DMS79 treated with DMSO at 0.1 percent for 48 hours (cell line): ENCODE data around the gene PTX4.
"Not testable (repeated sequence)": the region's sequence is repeated elsewhere in the genome, so short reads cannot be mapped to it uniquely, and the experiment has no call there.

Experiments used
- DNase-seq: peaks from one replicate; lab custom pipeline; 2025; lab: John Stamatoyannopoulos, UW

Gene PTX4

DNA sequence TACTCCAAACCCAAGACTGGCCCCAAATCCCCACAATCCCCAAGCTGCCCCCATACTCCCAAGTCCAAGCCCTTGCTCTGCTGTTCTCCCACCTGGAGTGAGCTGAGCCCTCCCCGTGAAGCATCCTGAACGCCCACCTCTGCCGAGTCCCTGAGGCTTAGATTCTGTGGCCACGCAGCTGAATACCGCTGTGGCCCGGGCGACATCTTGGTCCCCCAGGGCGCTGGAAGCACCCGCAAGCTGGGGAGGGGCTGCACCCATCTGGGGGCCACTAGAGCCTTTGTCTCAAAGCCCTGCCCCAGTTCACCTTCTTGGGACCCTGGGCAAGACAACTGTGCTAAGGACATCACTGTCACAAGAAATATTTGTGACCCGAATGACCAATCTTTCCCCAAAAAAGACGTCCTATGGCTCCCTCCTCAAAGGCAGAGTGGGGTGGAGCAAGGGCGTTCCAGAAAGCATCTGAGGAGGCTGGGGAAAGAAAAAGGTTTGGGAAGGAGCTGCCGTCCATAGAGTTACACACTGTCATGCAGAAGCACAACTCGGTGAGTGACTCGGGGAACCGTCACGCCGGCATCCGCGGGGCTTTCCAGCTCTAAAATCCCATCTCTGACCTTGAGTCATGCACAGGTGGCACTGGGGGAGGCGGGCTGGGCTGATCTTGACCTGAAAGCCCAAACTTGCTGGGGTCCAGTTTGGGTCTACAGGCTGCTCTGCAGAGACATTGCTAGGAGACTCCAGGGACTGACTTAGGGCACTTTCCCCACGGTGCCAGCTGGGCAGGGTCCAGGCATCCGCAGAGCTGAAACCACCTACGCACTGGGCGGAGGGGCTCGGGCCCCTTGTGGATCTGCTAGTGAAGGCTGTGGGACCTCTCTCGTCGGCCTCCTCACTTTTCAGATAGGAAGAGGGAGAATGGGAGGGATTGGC, 6.6 kb downstream of the PTX4 start:
- no peak for DNase-seq

DNA sequence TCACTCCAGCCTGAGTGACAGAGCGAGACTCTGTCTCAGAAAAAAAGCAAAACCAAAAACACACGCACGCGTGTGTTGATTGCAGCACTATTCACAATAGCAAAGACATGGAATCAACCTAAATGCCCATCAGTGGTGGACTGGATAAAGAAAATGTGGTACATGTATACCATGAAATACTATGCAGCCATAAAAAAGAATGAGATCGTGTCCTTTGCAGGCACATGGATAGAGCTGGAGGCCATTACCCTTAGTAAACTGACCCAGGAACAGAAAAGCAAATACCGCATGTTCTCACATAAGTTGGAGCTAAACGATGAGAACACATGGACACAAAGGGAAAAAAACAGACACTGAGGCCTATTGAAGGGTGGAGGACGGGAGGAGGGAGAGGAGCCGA, 9.8 kb downstream of the PTX4 start:
- not testable (repeated sequence) for DNase-seq

DNA sequence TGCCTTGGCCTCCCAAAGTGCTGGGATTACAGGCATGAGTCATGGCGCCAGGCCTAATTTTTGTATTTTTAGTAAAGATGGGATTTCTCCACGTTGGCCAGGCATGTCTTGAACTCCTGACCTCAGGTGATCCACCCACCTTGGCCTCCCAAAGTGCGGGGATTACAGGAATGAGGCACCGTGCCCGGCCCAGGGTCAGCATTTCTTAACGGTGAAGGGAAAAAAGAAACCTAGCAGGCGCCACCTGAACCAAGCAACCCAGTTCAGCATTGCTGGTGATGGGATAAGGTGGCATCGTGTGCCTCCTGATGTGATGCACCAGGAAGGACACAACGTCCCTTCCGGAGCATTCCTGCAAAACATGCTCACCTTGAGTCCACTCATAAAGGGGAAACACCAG, 11.7 kb downstream of the PTX4 start:
- no peak for DNase-seq

DNA sequence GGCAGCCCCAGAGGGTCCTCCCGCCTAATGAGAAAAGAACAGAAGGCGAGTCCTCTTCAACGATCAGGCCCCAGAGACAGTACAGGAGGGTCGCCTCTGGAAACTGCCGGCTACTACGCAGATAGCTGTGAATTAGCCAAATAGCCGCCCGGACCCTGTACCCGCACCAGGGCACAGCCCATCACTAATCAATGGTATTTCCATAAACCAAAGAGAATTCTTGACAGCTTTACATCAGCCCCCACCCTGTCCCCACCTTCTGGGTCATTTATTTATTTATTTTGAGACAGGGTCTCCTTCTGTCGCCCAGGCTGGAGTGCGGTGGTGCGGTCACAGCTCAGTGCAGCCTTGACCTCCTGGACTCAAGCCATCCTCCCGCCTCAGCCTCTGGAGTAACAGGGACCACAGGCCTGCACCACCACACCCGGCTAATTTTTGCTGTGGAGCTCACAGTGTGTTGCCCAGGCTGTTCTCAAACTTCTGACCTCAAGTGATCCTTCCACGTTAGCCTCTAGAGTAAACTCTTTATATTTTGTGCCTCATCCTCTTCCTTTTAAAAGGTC, 13.1 kb downstream of the PTX4 start:
- DNase-seq: no peak

DNA sequence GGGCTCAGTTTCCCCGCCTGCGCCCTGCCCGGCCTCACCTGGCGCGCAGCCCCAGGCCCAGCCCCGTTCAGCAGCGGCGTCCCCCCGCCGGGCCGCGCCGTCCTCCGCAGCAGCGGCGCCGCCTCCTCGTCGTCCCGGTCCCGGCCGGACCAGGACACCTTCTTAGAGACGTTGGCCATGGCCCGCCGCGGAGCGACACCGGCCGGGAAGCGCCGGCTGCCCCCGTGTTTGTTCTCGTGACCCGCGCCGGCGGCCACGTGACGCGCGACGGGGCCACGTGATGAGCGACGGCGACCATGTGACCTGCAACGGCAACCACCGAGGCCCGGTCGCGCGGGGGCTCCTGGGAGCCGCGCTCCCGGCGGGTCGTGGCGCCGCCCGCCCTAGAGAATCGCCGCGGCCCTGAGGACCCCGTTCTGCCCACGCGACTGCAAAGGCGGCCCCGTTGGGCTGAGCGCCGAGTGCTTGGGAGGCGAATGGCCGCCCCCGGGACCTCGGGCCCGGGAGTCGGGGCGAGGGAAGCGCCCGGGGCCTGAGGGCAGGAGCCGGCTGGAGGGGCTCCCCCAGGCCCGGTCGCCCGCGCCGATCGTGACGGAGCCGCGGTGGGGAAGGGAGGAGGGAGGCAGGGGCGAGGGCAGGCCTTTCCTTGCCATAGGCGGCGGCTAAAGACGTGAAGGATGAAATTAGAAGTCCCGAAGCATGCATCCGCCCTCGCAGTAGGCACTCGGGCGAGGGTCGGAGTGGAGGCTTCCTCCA, 13.8 kb downstream of the PTX4 start, which contains the start of gene CLCN7:
Gene CLCN7, minus strand, starts transcription at position 233 of the 756 bp plus-strand sequence. Its CDS starts 54 bp downstream, at position 179.
- DNase-seq: peak; percentile 48

DNA sequence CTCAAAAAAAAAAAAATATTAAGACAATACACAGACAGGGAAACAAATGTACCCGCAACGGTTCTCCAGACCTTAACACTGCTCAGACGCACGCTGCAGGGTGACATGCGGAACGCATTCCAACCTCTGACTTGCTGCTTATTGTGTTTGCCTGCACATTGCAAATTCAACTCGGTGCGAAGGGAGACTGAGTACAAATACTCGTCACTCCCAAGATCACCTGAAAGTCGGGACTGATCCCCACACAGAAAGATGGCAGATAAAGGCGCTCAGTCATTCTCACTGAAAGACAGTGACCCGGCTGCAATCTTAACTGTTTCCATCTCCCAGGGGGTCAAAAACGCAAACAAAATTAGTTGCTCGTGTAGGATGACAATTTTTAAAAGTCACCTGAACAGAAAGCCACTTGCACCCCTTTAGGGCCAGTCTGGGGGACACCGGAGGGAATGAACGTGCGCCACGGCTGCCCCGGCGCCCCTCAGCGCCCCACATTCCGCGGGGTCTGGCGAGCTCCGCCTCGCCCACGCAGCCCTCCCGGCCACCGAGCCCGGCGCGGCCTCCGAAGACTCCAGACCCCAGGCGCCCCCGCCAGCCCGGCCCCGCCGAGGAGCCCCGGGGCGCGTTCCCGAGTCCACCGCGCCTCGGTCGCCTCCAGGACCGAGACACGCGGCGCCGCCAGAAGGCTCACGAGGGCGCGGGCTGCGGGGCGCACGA, 14.5 kb downstream of the PTX4 start:
- no peak for DNase-seq

DNA sequence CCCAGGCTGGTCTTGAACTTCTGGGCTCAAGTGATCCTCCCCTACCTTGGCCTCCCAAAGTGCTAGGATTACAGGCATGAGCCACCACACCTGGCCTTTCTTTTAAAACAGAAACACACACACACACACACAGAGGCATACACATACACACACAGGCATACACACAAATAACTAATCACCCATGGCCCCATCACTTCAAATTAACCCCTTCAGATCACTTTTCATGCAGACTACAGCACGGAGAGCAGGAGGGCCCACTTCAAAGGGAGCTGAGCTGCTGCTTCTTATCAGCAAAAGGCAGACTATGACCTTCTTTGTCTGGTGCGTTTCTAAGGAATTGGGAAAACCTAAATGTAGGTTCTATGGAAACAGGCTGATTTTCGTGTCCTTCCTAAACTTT, 15.8 kb downstream of the PTX4 start:
- DNase-seq: no peak

DNA sequence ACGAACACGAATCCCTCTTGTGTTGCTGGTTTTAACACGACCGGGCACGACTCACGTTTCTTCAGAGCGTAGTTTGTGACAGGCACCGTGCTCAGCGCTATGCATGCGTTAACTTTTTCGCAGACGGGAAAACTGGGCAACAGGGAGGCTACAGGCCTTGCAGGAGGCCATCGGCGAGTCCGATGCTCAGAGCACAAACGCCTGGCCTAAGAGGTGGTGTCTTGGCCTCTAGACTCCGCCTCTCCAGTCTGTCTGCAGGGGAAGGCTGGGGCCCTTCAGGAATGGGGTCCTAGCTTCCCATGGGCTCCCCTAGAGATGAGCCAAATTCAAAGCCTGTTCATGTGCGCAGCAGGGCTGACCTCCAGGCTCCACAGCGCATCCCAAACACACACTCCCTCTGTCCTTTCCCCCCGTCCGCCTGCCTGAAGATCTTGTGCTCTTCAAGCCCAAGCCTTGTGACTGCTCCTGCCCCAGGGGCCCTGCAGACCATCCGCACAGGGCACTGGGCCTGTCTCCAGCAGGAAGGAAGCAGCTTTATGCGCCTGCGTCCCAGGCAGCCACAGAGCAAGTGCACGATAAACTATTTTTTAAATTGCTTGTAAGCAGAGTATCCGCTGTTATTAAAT, 17.1 kb downstream of the PTX4 start:
- no peak for DNase-seq

DNA sequence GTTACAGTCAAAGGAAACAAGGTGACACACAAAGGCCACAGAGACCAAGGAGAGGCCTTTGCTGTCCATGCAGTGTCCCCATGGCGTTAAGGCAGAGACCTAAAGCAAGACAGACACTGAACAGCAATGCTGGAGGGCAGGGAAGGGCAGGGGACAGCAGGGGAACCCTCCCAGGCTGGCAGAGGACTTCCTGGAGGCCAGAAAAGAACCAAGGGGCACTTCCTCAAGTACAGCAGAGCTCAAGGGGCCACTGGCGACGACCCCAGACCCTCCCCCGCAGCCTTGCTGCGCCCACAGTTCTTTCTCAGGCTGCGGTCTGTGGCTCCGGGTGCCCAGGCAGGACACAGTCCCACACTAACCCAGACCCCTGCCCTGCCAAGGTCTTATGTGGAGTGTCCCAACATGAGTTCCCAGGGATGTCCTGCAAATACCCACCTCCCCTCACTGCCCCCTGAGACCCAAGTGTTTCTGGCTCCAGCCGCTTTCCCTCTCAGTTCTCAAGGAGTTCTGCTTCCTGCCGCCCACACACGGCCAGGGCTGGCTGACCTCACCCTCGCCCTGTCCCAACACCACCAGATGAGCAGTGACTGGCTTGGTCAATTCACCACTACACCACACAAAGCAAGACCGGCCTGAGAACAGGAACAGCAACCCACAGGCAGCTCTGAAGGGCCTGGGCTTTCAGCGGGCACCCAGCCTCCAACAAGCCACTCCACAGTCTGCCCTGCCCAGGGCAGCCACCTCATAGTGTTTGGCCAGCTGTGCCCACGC, 18.1 kb downstream of the PTX4 start:
- DNase-seq: no peak

DNA sequence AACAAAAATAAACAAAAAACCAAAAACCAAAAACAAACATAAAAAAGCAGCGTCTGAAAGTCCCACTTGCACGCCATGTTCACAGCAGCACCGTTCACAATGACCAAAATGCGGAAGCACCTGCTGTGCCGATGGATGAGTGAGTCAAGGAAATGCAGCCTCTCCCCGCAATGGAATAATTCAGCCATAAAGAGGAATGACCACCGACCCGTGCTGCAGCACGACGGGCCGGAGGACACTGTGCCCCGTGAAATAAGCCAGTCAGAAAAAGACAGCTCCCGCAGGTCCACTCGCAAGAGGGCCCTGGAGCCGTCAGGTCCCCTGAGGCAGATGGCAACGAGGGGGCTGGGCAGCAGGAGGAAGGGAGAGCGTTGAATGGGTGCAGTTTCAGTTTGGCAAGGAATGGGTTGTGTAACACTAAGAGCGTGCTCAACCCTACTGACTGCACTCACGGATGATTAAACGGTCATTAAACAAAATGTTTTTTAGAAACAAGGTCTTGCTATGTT, 19.0 kb downstream of the PTX4 start:
- DNase-seq: no peak

DNA sequence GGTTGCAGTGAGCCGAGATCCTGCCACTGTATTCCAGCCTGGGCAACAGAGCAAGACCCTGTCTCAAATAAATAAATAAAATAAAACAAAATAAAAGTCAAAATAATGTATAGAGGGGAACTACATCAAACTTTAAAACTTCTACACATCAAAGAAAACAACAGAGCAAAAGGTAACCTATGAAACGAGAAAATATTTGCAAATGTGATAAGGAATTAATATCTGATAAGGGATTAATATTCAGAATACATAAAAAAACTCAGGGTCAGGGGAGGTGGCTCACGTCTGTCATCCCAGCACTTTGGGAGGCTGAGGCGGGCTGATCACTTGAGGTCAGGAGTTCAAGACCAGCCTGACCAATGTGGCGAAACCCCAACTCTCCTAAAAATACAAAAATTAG, 19.6 kb downstream of the PTX4 start:
- not testable (repeated sequence) for DNase-seq

DNA sequence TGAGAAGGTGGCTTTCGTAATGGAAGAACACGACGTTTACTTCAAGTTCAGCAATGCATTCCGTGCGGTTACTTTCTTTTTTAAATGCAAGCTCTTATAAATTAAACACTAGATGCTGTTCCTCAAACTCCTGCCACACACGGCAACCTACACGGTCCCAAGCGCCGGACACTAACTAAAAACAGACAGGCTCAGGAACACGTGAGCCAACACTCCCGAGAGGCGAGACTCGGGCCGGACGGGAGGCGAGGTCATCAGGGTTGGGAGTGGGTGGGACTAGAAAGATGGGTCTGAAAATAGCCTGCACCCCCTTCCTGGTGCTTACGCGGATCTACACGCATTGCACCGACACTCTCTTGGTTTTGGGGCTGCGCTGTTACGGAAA, 20.3 kb downstream of the PTX4 start:
- DNase-seq: no peak

DNA sequence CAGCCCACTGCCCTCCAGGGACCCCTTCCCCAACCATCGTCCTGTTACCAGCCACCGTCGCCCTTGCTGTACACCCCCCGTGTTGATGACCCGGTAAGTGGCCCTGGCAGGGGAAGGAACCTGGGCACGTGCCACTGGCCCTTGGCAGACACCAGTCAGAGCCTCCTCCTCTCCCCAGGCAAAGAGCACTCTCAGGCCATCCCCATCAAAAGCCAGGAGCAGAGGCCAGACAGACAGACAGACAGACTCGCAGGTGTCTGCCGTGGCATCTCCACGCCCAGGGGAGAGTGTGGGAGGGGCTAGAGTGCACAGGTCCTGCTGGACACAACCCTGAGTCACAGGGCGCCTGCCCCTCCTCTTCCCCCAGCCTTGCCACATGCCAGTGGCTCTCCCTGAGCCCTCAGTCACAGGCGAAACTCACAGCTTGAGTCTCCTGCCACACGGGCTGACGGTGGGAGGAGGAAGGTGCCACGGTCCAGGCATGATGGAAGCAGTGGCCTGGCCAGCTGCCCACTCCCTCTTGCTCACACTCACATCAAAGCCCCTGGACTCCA, 21.7 kb downstream of the PTX4 start:
- DNase-seq: no peak

DNA sequence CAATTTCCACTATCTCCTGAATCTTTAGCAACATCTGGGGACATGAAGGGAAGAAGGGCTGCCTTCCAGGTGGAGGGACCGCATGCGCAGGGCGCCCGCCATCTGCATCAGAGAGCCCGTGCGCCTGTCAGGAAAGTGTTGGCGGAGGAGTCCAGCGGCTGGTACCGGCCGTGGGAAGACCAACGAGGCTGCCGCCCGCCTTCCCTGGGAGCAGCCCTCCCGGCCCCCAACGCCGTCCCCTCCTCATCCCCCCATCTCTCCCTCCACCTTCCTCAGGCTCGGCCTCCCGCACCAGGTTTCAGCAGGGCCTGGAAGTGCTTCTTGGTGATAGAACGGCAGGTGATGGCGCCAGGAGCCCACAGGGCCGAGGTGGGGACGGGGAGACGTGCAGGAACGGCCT, 22.7 kb downstream of the PTX4 start:
- no peak for DNase-seq

DNA sequence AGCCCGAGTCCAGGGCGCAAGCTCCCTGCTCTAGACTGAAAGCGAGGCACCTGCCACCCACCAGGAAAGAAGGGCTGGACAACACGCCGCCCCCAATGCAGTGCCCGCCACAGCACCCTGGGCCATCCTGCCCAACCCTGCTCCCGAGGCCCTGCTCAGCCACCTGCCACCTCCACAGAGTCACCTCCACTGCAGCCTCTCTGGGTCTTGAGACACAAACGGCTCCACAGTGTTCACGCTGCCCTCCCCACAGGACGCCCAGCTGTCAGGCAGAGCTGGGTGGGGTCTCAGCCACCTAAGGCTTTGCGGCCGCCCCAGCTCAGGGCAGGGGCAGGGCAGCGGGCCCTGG, 23.2 kb downstream of the PTX4 start:
- no peak for DNase-seq

DNA sequence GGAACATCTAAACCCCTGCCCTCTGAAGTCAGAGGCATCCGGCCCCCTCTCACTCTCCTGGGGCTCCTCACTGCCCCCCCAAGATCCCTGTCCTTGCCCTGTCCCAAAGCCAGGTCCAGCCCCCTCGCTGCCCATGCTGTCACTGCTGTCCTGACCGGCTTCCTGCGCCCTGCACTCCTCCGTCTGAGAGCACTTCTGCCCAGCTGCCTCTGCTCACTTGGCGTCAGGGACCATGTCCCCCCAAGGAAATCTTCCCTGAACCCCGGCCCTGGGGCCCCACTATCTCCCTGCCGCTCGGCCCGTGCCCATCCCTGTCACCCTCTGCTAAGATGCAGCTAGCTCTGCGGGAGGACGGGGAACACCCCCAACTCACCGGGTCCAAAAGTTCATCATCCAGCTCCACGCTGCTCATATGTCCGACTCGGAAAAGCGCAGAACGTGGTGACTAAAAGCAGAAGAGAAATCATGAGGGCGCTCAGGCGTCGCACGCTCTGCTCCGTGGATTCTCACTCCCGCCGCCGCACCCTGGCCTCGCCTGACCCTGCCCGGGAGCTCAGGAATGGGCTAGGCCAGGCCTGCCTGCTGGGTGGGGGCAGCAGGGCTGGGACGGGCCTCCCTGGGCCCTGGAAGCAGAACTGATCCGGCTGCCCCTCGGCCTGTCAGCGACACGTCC, 23.7 kb downstream of the PTX4 start:
- DNase-seq: no peak

DNA sequence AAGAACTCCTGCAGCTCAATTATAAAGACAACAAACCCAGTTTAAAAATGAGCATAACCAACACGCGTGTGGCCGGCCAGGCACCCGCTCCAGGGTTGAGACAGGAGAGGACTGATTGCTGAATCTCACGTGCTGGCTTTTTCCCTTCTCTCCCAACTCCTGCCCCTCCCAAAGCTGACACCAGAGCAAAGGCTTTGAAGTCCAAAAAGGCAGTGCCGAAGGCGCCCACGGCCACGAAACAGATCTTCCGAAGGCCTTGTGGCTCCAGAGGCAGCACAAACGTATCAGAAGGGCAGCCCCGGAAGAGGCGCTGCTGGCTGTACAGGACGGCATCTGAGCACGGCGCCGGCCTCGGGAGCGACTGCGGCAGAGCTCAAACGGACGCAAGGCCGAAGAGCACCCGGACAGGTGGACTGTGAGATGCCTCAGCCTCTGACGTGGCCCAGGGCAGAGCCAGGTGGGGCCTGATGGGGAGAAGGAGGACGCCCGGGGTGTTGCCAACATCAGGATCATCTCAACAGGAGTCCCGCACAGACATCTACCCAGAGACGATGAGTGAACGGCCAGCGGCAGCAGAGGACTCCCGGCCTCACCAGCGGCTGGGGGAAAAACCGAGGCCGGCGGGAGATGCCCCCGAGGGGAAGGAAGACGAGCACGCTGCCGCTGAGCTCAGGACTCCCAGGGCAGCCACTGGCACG, 24.4 kb downstream of the PTX4 start:
- no peak for DNase-seq

DNA sequence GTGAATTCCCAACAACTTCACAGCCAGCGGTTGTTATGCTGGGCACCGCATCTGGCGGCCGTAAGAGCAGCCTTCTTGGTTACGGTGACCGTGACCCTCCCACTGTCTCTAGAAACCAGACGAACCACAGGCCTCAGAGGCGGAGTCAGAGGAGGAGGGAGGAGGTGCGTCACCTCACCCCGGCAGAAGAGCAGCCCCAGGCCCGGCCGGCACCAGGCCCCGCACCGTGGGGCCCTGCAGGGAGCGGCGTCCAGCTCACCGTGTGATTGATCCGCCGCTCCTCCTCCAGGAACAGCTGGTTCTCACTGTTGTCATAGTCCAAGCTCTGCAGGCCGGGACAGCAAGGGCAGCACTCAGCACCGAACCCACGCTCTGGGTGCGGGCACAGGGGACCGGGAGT, 27.6 kb downstream of the PTX4 start:
- DNase-seq: no peak

DNA sequence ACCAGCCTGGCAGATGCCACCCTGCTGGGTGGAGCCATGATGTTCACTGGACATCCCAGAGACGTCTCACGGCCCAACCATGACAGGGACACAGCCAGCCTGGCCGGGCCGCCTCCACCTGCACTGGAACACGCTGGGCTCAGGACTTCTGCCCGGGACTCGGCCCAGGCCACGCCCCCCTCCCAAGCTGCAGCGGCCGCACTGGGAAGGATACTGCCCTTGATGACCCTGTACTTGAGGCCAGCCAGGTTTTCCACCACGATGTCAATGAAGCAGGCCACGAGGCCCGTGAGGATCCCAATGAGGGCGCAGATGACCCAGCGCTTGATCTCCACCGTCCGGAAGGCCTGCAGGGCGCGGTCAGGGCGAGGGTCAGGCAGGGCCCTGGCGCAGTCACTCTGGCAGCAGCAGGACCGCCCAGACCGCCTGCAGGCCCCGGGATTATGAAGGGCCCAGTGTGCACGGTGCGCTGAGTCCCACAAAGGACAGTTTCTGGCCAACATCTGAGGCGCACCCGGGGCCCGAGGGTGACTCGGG, 28.1 kb downstream of the PTX4 start:
- no peak for DNase-seq
